Astrocyte (in vitro differentiated cells and primary cell): ENCODE results near the gene ARHGEF10L.

Source experiments
- EZH2 ChIP-seq: IDR thresholded peaks from 2 replicates; pipeline ENCODE4 v1.6.1; 2012; ENCODE audit warnings: mild to moderate bottlenecking, low read length, inconsistent platforms; ENCODE audit not compliant: insufficient read depth
- TF ChIP-seq, protein P1 (sequence below): IDR thresholded peaks from 2 replicates; pipeline ENCODE4 v1.5.1; 2011; ENCODE audit warnings: low read depth, mild to moderate bottlenecking, inconsistent platforms, low read length, moderate library complexity; ENCODE audit not compliant: insufficient read depth

DNA sequence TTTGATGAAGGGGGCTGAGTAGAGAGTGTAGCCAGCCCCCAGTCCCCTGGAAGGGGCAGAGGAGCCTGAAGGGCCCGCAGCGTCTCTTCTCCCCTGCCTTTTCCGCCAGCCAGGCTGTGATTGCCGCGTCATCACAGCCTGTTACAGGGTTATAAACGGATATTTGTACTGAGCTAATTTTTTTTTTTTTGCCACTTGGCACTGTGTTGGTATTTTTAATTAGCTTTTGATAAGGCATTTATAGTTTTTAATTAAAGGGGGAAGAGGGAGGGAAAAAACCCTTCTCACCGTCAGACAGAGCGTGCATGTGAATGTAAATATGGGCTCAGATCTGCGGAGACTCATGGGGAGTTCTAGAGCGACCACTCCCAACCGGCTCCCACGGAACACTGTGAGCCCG is 117.9 kb downstream of the ARHGEF10L start:
- TF ChIP-seq, protein P1, sequence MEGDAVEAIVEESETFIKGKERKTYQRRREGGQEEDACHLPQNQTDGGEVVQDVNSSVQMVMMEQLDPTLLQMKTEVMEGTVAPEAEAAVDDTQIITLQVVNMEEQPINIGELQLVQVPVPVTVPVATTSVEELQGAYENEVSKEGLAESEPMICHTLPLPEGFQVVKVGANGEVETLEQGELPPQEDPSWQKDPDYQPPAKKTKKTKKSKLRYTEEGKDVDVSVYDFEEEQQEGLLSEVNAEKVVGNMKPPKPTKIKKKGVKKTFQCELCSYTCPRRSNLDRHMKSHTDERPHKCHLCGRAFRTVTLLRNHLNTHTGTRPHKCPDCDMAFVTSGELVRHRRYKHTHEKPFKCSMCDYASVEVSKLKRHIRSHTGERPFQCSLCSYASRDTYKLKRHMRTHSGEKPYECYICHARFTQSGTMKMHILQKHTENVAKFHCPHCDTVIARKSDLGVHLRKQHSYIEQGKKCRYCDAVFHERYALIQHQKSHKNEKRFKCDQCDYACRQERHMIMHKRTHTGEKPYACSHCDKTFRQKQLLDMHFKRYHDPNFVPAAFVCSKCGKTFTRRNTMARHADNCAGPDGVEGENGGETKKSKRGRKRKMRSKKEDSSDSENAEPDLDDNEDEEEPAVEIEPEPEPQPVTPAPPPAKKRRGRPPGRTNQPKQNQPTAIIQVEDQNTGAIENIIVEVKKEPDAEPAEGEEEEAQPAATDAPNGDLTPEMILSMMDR = no peak
- TF ChIP-seq EZH2 = no peak
